HCT116 (cell line): ENCODE measurements around the gene CLCN4. TPM values are rescaled to one million over a fixed set of nuclear protein-coding genes. Genes with fewer than 3 reads are reported as not detected.

Experiments used
- ATAC-seq: fragments of 200-7000 bp; cut with Tn5 transposase; 2 replicates; pipeline ENCODE4 v1.9.1; 2020; ENCODE audit warnings: mild to moderate bottlenecking, moderate library complexity
- BruUV-seq: library from RNA; stranded (reverse); fragments of 400-500 nt; replicated peaks from 2 replicates; lab custom pipeline; 2021; lab: Mats Ljungman, UMichigan
- CTCF ChIA-PET: fragments of 300-600 bp; sonication (Branson Sonifier 250); formaldehyde crosslinking; loops from one replicate; lab custom pipeline; 2021; ENCODE audit warnings: antibody characterized with exemption; lab: Charles Lee
- POLR2A ChIA-PET: fragments of 300-600, 350-600 bp; sonication (Branson Sonifier 250); formaldehyde crosslinking; loops from one replicate; lab custom pipeline; 2021; ENCODE audit warnings: antibody characterized with exemption; lab: Charles Lee
- RAD21 ChIA-PET, 2 experiments: fragments of 300-600 bp; sonication (Branson Sonifier 250); formaldehyde crosslinking; loops; one replicate each; lab custom pipeline; 2023; ENCODE audit warnings: low total read pairs in 2 of 2; ENCODE audit not compliant: uncharacterized antibody in 2 of 2, unreplicated experiment in 2 of 2, low non-redundant PET in 1 of 2; lab: Charles Lee
- DNase-seq: peaks from one replicate; pipeline ENCODE4 v3.0.0-alpha.2; 2010; ENCODE audit warnings: low read depth, low spot score
- H2AFZ ChIP-seq: fragments of 200-600 bp; shearing (Covaris generic), sonication (generic); 2 replicates; pipeline ENCODE4 v1.6.1; 2017; ENCODE audit warnings: low read depth, mixed run types, mixed read lengths, antibody characterized with exemption, low read length; ENCODE audit not compliant: poor library complexity, severe bottlenecking
- H3K27ac ChIP-seq: 2 replicates; pipeline ENCODE4 v1.5.1; 2012; ENCODE audit warnings: low read depth, low read length
- H3K27me3 ChIP-seq: fragments of 200-600 bp; sonication (generic); 2 replicates; pipeline ENCODE4 v1.6.1; 2016; ENCODE audit warnings: mixed run types, low read length, mixed read lengths; ENCODE audit not compliant: insufficient read depth
- H3K36me3 ChIP-seq, 2 experiments: fragments of 200-500 bp in 1 of 2; fragments of 200-600 bp in 1 of 2; sonication (Bioruptor generic) in 1 of 2; sonication (generic) in 1 of 2; 2 replicates each; pipeline versions ENCODE4 v1.5.1 to v1.6.1; 2014 to 2016; ENCODE audit warnings: low read length in 2 of 2, inconsistent platforms in 1 of 2, mixed read lengths in 1 of 2, mixed run types in 1 of 2; ENCODE audit not compliant: insufficient read depth in 2 of 2, control insufficient read depth in 1 of 2
- H3K4me1 ChIP-seq, 2 experiments: fragments of 200-600 bp in 1 of 2; sonication (generic) in 1 of 2; 2 replicates each; pipeline versions ENCODE4 v1.5.1 to v1.6.1; 2012 to 2017; ENCODE audit warnings: low read length in 2 of 2, inconsistent platforms in 1 of 2, mild to moderate bottlenecking in 1 of 2, mixed read lengths in 1 of 2, mixed run types in 1 of 2, moderate library complexity in 1 of 2; ENCODE audit not compliant: insufficient read depth in 2 of 2, control insufficient read depth in 1 of 2
- H3K4me2 ChIP-seq: fragments of 200-600 bp; sonication (generic); 2 replicates; pipeline ENCODE4 v1.6.1; 2017; ENCODE audit warnings: mixed run types, low read length, mixed read lengths
- H3K4me3 ChIP-seq, 2 experiments: fragments of 200-600 bp in 1 of 2; sonication (generic) in 1 of 2; replicated peaks in 1 of 2; 2 replicates each; pipeline ENCODE4 v1.5.1; 2011 to 2016; ENCODE audit warnings: low read length in 2 of 2, control low read depth in 1 of 2, low read depth in 1 of 2, mild to moderate bottlenecking in 1 of 2, mixed read lengths in 1 of 2, mixed run types in 1 of 2
- H3K79me2 ChIP-seq: fragments of 200-600 bp; sonication (generic); 2 replicates; pipeline ENCODE4 v1.6.1; 2017; ENCODE audit warnings: mild to moderate bottlenecking, mixed run types, low read length, moderate library complexity, mixed read lengths; ENCODE audit not compliant: insufficient read depth
- H3K9ac ChIP-seq: fragments of 200-600 bp; sonication (generic); 2 replicates; pipeline ENCODE4 v1.6.1; 2016; ENCODE audit warnings: low read length, mixed read lengths
- H3K9me2 ChIP-seq: fragments of 200-600 bp; sonication (generic), shearing (Covaris generic); 2 replicates; pipeline ENCODE4 v1.6.1; 2017; ENCODE audit warnings: mixed run types, mild to moderate bottlenecking, moderate library complexity; ENCODE audit not compliant: insufficient read depth
- H3K9me3 ChIP-seq, 2 experiments: fragments of 200-500 bp in 1 of 2; fragments of 200-600 bp in 1 of 2; sonication (Bioruptor generic) in 1 of 2; sonication (generic) in 1 of 2; 2 replicates each; pipeline ENCODE4 v1.6.1; 2014 to 2017; ENCODE audit warnings: low read length in 2 of 2, mixed read lengths in 2 of 2, inconsistent platforms in 1 of 2, low read depth in 1 of 2, mild to moderate bottlenecking in 1 of 2, mixed run types in 1 of 2, moderate library complexity in 1 of 2; ENCODE audit not compliant: control insufficient read depth in 1 of 2, insufficient read depth in 1 of 2
- H4K20me1 ChIP-seq: fragments of 200-600 bp; sonication (generic), shearing (Covaris generic); 2 replicates; pipeline ENCODE4 v1.6.1; 2017; ENCODE audit warnings: mixed run types, mild to moderate bottlenecking, moderate library complexity; ENCODE audit not compliant: insufficient read depth
- CBX3 ChIP-seq: IDR thresholded peaks from 2 replicates; pipeline ENCODE4 v1.6.1; 2012; ENCODE audit warnings: low read depth
- CEBPB ChIP-seq: IDR thresholded peaks from 2 replicates; pipeline ENCODE4 v1.6.1; 2012; ENCODE audit warnings: low read depth
- CTCF ChIP-seq, 3 experiments: fragments of 200-600 bp in 1 of 3; sonication (generic) in 1 of 3; IDR thresholded peaks in 2 of 3; conservative IDR thresholded peaks in 1 of 3; 2 replicates each; pipeline ENCODE4 v1.5.1; 2012 to 2017; ENCODE audit warnings: low read depth in 2 of 3, low read length in 2 of 3, antibody characterized with exemption in 1 of 3, borderline replicate concordance in 1 of 3, control low read depth in 1 of 3, mild to moderate bottlenecking in 1 of 3, mixed read lengths in 1 of 3, mixed run types in 1 of 3, moderate library complexity in 1 of 3; ENCODE audit not compliant: insufficient read depth in 1 of 3
- EGR1 ChIP-seq: IDR thresholded peaks from 2 replicates; pipeline ENCODE4 v1.6.1; 2012; ENCODE audit warnings: low read depth
- JUND ChIP-seq: IDR thresholded peaks from 2 replicates; pipeline ENCODE4 v1.6.1; 2012
- MAX ChIP-seq: IDR thresholded peaks from 2 replicates; pipeline ENCODE4 v1.6.1; 2012
- POLR2AphosphoS5 ChIP-seq: IDR thresholded peaks from 2 replicates; pipeline ENCODE4 v1.6.1; 2011; ENCODE audit warnings: mild to moderate bottlenecking, low read depth, low read length, moderate library complexity
- RAD21 ChIP-seq: IDR thresholded peaks from 2 replicates; pipeline ENCODE4 v1.6.1; 2012; ENCODE audit warnings: low read depth, mild to moderate bottlenecking
- REST ChIP-seq: IDR thresholded peaks from 2 replicates; pipeline ENCODE4 v1.6.1; 2012; ENCODE audit warnings: low read depth
- SP1 ChIP-seq: IDR thresholded peaks from 2 replicates; pipeline ENCODE4 v1.6.1; 2012; ENCODE audit warnings: low read depth
- TCF7L2 ChIP-seq: IDR thresholded peaks from 2 replicates; pipeline ENCODE4 v1.7.0; 2011; ENCODE audit warnings: borderline replicate concordance, inconsistent platforms; ENCODE audit not compliant: insufficient read depth, insufficient read length; ENCODE audit errors: extremely low read depth
- YY1 ChIP-seq: IDR thresholded peaks from 2 replicates; pipeline ENCODE4 v1.6.1; 2011; ENCODE audit warnings: low read length, low read depth, moderate library complexity, mild to moderate bottlenecking; ENCODE audit not compliant: insufficient replicate concordance; ENCODE audit errors: extremely low read depth
- ZBTB33 ChIP-seq: IDR thresholded peaks from 2 replicates; pipeline ENCODE4 v1.6.1; 2011; ENCODE audit warnings: mild to moderate bottlenecking, low read length, moderate library complexity; ENCODE audit not compliant: insufficient replicate concordance; ENCODE audit errors: extremely low read depth
- ZNF274 ChIP-seq: fragments of 200-500 bp; sonication (Bioruptor generic); IDR thresholded peaks from 2 replicates; pipeline ENCODE4 v1.6.1; 2014; ENCODE audit warnings: mild to moderate bottlenecking, low read depth, low read length, inconsistent platforms
- intact Hi-C: fragments of 100-400 bp; cut with micrococcal nuclease; formaldehyde crosslinking; loops from 2 replicates; pipeline ENCODE4 v1.10.0; 2022
- total RNA-seq: library from RNA; stranded (reverse); gene quantifications from one replicate; pipeline ENCODE4 v1.2.1, GENCODE V29; 2021; ENCODE audit not compliant: unreplicated experiment

CLCN4 gene
- total RNA-seq, 1 experiment from 2014 or later = 3.1 TPM

- H3K9me2 ChIP-seq = no peaks in the 10 kb centered on the region
- TF ChIP-seq CTCF (IDR thresholded peaks at IDR 0.05 in 2 of 3, conservative IDR thresholded peaks at IDR 0.05 in 1 of 3; ENCODE audit: borderline replicate concordance in 1 of 3, insufficient read depth in 1 of 3, low read depth in 2 of 3, low read length in 2 of 3) (no peak), REST (no peak), SP1 (no peak), CEBPB (no peak), JUND (no peak), TCF7L2 (no peak), RAD21 (no peak), CBX3 (no peak), ZBTB33 (no peak), YY1 (no peak), MAX (no peak), EGR1 (no peak), ZNF274 (no peak), POLR2AphosphoS5 (no peak)
- TF ChIP-seq, all 23 proteins: peak for 0
- Histone ChIP-seq H3K36me3 (no peaks in the 10 kb centered on the region), H3K79me2 (no peaks in the 10 kb centered on the region), H3K27me3 (no peaks in the 10 kb centered on the region), H4K20me1 (no peaks in the 10 kb centered on the region), H3K4me2 (no peak overlapping the region), H3K9ac (no peak overlapping the region), H3K4me1 (peaks cover 5 to 7% of the 10 kb centered on the region in 2 experiments; a peak in 3 of 4 replicates), H2AFZ (no peak overlapping the region), H3K27ac (no peak overlapping the region), H3K4me3 (no peak overlapping the region), H3K9me3 (no peaks in the 10 kb centered on the region)
- intact Hi-C loops = no loop called here
- RAD21 ChIA-PET = no interaction called here
- ATAC-seq (no peak), DNase-seq (no peak)
- POLR2A ChIA-PET = no interaction called here
- no TSS peak for BruUV-seq
- CTCF ChIA-PET = no interaction called here
These were observed 14.5 kb downstream of the CLCN4 start for GRCh38 chrX:10171249-10171648.
